HG02840 (cell line): ENCODE measurements around the gene CT45A3.
"Not testable (repeated sequence)": the region's sequence is repeated elsewhere in the genome, so short reads cannot be mapped to it uniquely, and the experiment has no call there.

Experiments used
- ATAC-seq: cut with Tn5 transposase; IDR thresholded peaks from one replicate; pipeline ENCODE4 v1.9.1; 2021; ENCODE audit warnings: mild to moderate bottlenecking, moderate library complexity, moderate number of reproducible peaks; ENCODE audit not compliant: unreplicated experiment, low FRiP score

CT45A3 gene, protein sequence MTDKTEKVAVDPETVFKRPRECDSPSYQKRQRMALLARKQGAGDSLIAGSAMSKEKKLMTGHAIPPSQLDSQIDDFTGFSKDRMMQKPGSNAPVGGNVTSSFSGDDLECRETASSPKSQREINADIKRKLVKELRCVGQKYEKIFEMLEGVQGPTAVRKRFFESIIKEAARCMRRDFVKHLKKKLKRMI

DNA sequence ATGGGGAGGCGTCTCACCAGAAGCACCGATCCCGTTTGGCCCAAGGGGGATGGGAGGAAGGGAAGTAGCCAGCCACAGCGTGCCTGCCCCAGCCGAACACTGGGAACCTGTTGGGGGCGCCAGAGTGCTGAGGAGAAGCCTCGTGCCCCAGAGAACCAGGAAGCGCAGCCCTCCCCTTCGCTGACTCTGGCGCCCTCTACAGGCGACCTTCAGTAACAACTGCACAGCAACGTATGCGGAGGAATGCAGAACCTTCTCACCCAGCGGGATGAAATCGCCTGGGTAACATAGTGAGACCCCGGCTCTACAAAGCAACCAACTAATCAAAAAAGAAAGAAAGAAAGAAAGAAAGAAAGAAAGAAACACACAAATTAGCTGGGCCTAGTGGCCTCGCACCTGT lies at the start of gene CT45A3:
CT45A3 (minus strand) TSS at position 101 of the 400 bp plus-strand sequence. CDS start 3,747 bp downstream, outside the sequence.
- ATAC-seq, result not testable (repeated sequence)

GRCh38 chrX:135802687-135803086 lies 34.7 kb upstream of the CT45A3 start, which contains the start of gene CT45A6:
Gene CT45A6 (minus strand): TSS chrX:135802787. CDS start chrX:135798993, 3,794 bp downstream.
- not testable (repeated sequence) for ATAC-seq

DNA sequence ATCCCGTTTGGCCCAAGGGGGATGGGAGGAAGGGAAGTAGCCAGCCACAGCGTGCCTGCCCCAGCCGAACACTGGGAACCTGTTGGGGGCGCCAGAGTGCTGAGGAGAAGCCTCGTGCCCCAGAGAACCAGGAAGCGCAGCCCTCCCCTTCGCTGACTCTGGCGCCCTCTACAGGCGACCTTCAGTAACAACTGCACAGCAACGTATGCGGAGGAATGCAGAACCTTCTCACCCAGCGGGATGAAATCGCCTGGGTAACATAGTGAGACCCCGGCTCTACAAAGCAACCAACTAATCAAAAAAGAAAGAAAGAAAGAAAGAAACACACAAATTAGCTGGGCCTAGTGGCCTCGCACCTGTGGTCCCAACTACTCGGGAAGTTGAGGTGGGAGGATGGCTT lies 17.4 kb upstream of the CT45A3 start, which contains the start of gene CT45A5:
CT45A5 (minus strand) TSS at position 101 of the 400 bp plus-strand sequence. CDS start 3,774 bp downstream, outside the sequence.
- ATAC-seq, result not testable (repeated sequence)

DNA sequence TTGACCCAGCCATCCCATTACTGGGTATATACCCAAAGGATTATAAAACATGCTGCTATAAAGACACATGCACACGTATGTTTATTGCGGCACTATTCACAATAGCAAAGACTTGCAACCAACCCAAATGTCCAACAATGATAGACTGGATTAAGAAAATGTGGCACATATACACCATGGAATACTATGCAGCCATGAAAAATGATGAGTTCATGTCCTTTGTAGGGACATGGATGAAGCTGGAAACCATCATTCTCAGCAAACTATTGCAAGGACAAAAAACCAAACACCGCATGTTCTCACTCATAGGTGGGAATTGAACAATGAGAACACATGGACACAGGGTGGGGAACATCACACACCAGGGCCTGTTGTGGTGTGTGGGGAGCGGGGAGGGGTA lies 23.3 kb downstream of the CT45A3 start:
- ATAC-seq, result not testable (repeated sequence)

DNA sequence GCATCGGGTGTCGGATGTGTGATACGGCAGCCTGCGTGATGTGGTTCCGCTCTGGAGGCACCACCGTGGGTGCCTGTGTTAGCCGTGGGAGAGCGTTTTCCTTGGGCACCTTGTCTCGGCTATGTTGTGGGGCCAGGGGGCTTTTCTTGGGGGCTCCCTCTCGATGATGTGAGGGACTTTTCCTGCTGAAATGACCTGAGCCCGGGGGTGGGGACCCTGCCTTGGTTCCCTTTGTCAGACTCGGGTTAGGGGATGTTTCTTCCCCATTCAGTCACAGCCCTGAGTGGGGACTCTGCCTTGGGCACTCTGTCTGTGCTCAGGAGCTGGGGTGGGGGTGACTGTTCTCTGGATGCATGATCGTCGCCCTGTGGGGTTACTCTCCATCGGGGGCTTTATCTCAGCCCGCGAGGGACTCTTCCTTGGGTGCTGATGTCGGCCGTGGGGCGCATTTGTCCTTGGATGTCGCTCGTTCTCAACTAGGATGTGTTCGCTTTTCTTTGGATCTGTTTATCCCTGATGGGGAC lies 26.7 kb downstream of the CT45A3 start:
- no peak for ATAC-seq

DNA sequence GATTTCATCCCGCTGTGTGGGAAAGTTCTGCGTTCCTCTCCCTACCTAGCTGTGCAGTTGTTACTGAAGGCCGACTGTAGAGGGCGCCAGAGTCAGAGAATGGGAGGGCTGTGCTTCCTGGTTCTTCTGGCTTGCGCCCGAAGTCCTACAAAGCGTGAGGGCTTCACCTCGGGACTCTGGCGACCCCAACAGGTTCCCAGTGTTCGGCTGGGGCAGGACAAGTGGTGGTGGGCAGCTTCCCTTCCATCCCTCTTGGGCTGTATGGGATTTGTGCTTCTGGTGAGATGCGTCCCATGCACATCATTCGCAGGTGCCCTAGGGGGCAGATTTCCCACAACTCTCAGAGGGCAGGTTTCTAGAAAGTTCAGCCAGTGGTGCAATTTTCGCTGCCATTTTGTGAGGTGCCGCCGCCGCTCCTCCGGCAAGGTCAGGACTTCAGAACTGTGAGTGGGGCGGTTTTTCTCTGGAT lies 27.3 kb downstream of the CT45A3 start:
- no peak for ATAC-seq

DNA sequence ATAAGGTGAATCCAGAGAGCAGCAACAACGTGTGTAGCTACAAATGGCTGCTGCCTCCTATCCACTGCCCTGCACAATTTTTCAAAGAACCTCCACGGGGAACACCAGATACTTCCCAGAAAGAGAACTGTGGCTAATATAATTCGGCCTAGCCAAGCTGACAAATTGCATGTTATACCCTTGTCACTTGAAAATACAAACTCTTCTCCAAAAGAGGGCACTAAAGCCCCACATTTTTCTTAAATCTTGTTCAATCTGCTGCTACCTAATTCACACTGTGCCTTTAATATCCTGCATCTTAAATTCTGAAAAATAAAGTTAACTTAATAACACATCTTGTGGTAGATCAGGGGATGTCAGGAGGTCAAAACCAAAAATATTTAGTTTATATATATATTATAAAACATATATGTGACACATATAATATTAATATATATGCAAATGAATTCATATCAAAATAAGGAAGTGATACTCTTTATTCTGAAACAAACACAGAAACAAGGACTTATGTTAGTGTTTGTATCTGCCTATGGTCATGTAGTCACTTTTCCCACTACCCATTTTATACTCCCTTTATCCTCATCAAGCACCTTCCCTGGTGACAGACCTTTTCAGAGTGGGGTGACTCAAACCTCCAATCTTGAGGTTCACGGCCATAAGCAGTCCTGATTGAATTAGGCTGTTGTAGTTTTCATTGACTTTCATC lies 30.5 kb downstream of the CT45A3 start:
- ATAC-seq, result no peak

DNA sequence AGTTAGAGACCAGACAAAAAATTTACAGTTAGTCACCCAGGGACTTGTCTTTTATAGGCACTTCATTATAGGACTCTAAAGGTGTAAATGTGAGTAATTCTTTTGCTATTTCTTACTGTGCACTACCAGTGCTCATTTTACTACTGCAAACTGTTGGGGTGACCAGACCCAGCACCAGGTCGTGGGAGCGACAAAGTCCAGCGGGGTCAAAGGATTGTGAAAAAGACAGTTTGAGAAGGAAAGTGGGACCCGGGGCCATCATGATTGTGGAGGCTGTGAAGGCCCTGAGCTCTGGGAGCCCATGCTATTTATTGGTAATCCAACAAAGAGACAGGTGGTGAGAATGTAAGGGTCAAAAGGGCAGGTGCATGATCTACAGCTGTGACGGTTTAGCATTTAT lies 33.3 kb downstream of the CT45A3 start:
- ATAC-seq, result not testable (repeated sequence)

- ATAC-seq, result no peak
Observed at GRCh38 chrX:135713795-135714194, 54.2 kb downstream of the CT45A3 start.

GRCh38 chrX:135713183-135713689 lies 54.8 kb downstream of the CT45A3 start, which contains the start of gene CT45A1:
Gene CT45A1 (plus strand): TSS chrX:135713639. CDS start chrX:135718941, 5,302 bp downstream.
- ATAC-seq, result not testable (repeated sequence)
